Muscle of back (tissue), 11 donors: ENCODE measurements around the gene EIF4EBP3. TPM values are rescaled to one million over a fixed set of nuclear protein-coding genes. Genes with fewer than 3 reads are reported as not detected.
A peak's percentile ranks its signal among the peaks of the same experiment; 100 is the strongest.

Experiments used
- DNase-seq, 3 donors: peaks; one replicate each; pipeline versions ENCODE4 v3.0.0 to v3.0.0-alpha.2; 2013
- polyA plus RNA-seq, 10 donors: library from polyadenylated mRNA; unstranded; fragments of 120-200 nt; gene quantifications; one replicate each; pipeline ENCODE4 v1.2.1, GENCODE V29; 2013; ENCODE audit not compliant: insufficient read length in 10 of 10

Gene EIF4EBP3
- polyA plus RNA-seq, 10 donors = 6.2 to 13.0 (median 8.0) TPM

DNA sequence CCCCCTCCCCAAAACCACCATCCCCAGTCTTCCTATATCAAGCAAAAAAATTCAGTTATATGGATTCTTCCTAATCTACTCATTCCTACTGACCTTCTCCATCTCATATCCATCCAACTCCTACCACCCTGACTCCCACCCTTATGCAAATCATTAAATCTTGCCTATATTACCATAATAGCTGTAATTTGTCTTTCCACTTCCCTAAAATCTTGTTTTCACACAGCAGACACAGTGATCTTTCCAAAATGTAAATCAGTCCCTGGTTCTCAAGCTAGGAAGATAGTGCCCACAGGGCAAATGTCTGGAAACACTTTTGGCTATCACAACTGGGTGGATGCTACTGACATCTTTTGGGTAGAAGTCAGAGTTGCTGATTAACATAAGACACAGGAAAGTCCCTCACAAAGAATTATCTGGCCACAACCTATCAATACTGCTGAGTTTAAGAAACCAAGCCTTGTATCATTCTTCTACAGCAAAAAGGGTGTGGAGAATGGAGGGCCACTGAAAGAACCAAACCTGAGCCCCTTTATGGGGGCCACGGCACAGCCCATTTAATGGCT, 8.4 kb downstream of the EIF4EBP3 start:
- no peak for DNase-seq

GRCh38 chr5:140556438-140556837, 9.0 kb downstream of the EIF4EBP3 start:
- peak in 1 of 3 donors; percentile 31 for DNase-seq

DNA sequence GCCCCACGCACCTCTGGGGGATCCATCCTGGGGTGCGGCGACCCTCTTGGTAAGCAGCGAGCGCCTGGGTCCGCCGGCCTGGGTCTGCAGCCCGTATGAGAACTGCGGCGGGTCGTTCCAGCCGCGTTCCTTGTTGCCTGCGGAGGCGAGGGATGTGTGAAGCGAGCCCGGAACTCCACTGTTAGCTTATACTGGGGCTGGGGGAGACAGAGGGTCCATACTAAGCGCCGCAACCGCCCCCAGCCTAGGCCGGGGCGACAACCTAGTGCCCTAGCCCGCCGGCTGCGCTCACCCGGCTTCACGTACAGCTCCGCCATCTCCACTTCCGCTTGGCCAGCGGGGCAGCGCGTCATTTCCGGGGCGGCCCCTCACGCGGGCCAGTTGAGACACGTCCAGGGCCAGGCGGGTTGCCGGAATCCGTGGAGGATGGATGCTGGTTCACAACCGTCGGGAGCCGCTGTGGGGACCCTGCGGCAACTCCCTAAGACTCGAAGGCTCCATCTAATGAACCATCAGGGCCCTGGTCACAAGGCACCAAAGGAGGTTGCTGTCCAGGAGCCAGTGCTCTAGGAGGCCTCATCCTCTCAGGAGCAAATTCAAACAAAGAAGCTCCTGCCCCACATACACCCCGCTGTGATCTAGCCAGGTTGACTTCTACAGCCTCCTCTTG, 9.8 kb downstream of the EIF4EBP3 start, which contains the start of gene SRA1:
SRA1 (minus strand) TSS at position 338 of the 670 bp plus-strand sequence; CDS start at position 317, 21 bp downstream.
- peak; percentile 88 to 98 (median 95) for DNase-seq

DNA sequence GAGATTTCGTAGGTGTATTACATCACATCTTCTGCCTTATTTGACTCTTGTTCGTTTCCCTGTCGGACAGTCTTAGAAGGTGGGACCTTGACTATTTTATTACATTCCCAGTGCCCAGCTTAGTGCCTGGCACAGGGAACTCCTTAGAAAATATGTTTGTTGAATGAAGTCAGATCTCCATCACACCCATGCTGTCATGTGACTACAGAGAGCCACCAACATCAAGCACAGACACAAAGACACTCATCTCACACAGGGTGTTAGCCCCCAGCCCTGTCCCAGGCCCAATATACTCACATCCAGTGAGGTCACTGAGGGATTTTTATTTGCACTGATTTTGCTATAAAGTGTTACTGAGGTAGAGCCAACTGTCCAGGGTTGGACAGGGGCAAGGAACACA, 10.5 kb downstream of the EIF4EBP3 start:
- DNase-seq = no peak

DNA sequence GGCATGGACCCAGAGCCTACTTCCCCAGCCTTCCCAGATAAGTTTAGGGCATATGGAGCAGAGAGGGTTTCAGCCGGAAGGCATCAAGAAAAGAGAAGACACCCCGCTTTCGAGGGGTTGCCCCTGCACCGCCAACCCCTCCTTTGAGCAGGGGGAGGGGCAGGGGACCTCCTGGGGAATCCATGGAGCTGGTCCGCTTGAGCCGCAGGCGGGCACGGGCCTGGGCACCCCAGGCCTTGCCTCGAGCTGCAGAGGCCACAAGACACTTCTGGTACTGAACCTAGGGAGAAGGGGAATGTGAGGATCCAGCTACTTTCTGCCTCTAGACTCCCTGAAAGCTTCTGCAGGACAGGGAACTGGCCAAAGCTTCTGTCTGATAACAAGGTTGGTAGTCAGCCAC, 11.1 kb downstream of the EIF4EBP3 start:
- no peak for DNase-seq

GRCh38 chr5:140560227-140560626, 12.8 kb downstream of the EIF4EBP3 start:
- DNase-seq = no peak

GRCh38 chr5:140561753-140562523, 14.5 kb downstream of the EIF4EBP3 start:
- DNase-seq = no peak

DNA sequence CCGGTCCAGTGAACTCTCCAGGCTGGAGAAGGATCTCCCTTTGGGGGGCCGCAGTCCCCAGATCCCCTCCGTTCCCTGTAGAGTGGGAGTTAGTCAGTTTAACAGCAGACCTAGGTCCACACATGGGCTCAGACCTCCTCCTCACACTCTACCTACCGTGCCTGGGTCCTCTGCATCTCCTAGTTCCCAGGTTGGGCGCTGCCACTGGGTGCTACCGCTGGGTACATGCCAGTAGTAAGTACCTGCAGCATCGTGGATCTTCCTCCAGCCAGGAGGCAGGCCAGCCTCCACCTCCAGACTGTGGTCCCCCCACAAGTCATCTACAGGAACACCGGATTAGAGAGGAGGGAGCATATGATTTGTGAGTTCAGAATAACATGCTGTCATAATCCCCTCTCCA, 16.1 kb downstream of the EIF4EBP3 start:
- DNase-seq = no peak

- DNase-seq = peak; percentile 99 to 100 (median 99)
These were observed 16.9 kb downstream of the EIF4EBP3 start, which contains the start of the genes APBB3 and SLC35A4 for GRCh38 chr5:140564196-140565023. Gene APBB3 (minus strand): TSS chr5:140564598. CDS start chr5:140564245, 353 bp downstream. Gene SLC35A4 (plus strand): TSS chr5:140564828. CDS start chr5:140567170, 2,342 bp downstream.

DNA sequence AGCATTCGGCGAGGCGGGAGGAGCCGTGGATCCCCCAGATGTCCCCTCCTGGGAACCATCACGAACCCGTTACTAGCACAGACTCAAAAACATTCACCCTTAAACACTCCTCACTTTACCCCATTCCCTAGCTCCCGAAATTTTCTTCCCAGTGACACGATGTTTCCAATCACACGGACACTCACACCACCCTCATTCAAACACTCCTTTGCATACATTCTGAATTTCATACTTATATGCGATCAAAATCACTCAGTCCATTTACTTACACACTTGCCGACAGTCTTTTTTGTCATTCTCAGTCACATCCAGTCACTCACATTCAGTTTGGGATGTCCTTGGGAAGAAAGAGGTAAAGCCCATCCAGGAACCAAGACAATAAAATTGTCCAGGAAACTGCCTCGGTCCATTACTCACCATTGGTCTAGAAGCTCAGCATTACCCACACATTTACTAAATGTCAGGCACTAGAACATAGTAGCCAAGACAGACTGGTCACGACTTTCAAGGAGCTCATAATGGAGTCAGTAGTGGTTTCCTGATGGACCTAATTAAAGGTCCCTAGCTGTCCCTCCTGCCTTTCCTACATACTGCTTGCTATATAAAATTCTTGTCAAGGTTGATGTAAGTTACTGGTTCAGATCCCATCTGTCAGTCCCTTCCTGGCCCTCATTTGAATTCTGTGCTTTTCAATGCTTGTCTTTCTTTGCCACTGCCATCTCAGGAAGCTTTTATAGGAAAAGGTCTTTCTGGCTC, 17.7 kb downstream of the EIF4EBP3 start:
- no peak for DNase-seq

- no peak for DNase-seq
These were observed 18.3 kb downstream of the EIF4EBP3 start for GRCh38 chr5:140565780-140566095.

DNA sequence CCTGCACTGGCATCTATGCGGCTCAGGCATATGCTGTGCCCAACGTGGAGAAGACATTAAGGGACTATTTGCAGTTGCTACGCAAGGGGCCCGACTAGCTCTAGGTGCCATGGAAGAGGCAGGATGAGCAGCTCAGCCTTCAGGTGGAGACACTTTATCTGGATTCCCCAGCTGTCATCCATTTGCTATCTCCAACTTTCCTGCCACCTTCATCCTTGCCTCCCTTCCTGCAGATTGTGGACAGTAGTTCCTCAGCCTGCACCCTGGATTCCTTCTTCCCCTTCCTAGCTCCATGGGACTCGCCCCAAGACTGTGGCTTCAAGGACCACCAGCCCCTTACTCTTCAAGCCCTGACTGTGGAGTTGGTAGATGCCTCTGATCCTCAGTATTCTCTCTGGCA, 19.2 kb downstream of the EIF4EBP3 start:
- no peak for DNase-seq

GRCh38 chr5:140567136-140567818, 19.8 kb downstream of the EIF4EBP3 start:
- no peak for DNase-seq

GRCh38 chr5:140567871-140568270, 20.4 kb downstream of the EIF4EBP3 start:
- no peak for DNase-seq

DNA sequence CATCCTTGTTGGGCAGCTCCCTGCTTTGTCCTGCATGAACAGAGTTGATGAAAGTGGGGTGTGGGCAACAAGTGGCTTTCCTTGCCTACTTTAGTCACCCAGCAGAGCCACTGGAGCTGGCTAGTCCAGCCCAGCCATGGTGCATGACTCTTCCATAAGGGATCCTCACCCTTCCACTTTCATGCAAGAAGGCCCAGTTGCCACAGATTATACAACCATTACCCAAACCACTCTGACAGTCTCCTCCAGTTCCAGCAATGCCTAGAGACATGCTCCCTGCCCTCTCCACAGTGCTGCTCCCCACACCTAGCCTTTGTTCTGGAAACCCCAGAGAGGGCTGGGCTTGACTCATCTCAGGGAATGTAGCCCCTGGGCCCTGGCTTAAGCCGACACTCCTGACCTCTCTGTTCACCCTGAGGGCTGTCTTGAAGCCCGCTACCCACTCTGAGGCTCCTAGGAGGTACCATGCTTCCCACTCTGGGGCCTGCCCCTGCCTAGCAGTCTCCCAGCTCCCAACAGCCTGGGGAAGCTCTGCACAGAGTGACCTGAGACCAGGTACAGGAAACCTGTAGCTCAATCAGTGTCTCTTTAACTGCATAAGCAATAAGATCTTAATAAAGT, 21.1 kb downstream of the EIF4EBP3 start:
- DNase-seq = no peak

GRCh38 chr5:140569197-140569596, 21.7 kb downstream of the EIF4EBP3 start:
- no peak for DNase-seq

- DNase-seq = no peak
These were observed 22.6 kb downstream of the EIF4EBP3 start for GRCh38 chr5:140570058-140570457.

DNA sequence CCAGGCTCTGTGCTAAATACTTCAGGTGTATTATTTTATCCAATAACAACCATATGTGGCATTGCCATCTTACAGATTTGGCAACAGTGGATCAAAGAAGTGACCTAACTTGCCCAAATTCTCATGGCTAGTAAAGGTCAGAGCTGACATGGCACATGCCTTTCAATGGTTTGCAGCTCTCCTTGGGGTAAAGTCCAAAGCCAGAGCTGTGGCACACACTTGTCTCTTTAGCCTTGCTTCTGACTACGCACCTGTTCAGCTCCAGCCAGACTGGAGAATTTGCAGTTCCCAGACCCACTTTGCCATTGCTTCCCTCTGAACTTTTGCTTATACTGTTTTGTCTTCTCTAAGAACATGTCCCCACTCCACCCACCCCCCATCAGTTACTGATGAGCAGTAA, 23.0 kb downstream of the EIF4EBP3 start:
- DNase-seq = no peak

GRCh38 chr5:140571105-140571504, 23.6 kb downstream of the EIF4EBP3 start:
- no peak for DNase-seq

- no peak for DNase-seq
These were observed 26.2 kb downstream of the EIF4EBP3 start for GRCh38 chr5:140573683-140574082.
